Natural killer cell (primary cell): ENCODE measurements around the gene ATP1A3. TPM values are rescaled to one million over a fixed set of nuclear protein-coding genes. Genes with fewer than 3 reads are reported as not detected.

Experiments
- ATAC-seq, 3 donors: fragments of 150-1000 bp in 2 of 3; fragments of 200-7000 bp in 1 of 3; cut with Tn5 transposase; 1 replicate in 1 of 3; 2 replicates in 2 of 3; pipeline ENCODE4 v1.10.0; 2021; ENCODE audit warnings: mild to moderate bottlenecking in 2 of 3, moderate library complexity in 2 of 3
- DNase-seq, 2 donors: peaks; one replicate each; pipeline versions ENCODE4 v3.0.0 to v3.0.0-alpha.2; 2013 to 2021; ENCODE audit warnings: mixed read lengths in 1 of 2
- H3K27ac ChIP-seq: one replicate; pipeline ENCODE4 v1.5.1; 2013; ENCODE audit warnings: mild to moderate bottlenecking, low read length
- H3K27me3 ChIP-seq: one replicate; pipeline ENCODE4 v1.6.1; 2013; ENCODE audit warnings: low read length; ENCODE audit not compliant: control insufficient read depth, insufficient read depth
- H3K36me3 ChIP-seq: one replicate; pipeline ENCODE4 v1.6.1; 2013; ENCODE audit warnings: low read length; ENCODE audit not compliant: control insufficient read depth, insufficient read depth
- H3K4me1 ChIP-seq: one replicate; pipeline ENCODE4 v1.6.1; 2013; ENCODE audit warnings: low read length; ENCODE audit not compliant: control insufficient read depth, insufficient read depth
- H3K4me3 ChIP-seq: one replicate; pipeline ENCODE4 v1.5.1; 2013; ENCODE audit warnings: low read length
- H3K9me3 ChIP-seq: one replicate; pipeline ENCODE4 v1.6.1; 2013; ENCODE audit warnings: low read length; ENCODE audit not compliant: control insufficient read depth, insufficient read depth
- H3K27ac Mint-ChIP-seq, 2 donors: one replicate each; pipeline ENCODE4 v1.8.0; 2022; ENCODE audit warnings: mild to moderate bottlenecking in 2 of 2, mixed read lengths in 2 of 2, moderate library complexity in 1 of 2
- H3K27me3 Mint-ChIP-seq, 2 donors: one replicate each; pipeline ENCODE4 v1.8.0; 2022; ENCODE audit warnings: low read depth in 2 of 2, mixed read lengths in 2 of 2
- H3K36me3 Mint-ChIP-seq: one replicate; pipeline ENCODE4 v1.8.0; 2022; ENCODE audit warnings: mixed read lengths
- H3K4me1 Mint-ChIP-seq, 2 donors: one replicate each; pipeline ENCODE4 v1.8.0; 2022; ENCODE audit warnings: mixed read lengths in 2 of 2
- H3K4me3 Mint-ChIP-seq: one replicate; pipeline ENCODE4 v1.8.0; 2022; ENCODE audit warnings: mild to moderate bottlenecking, moderate library complexity, mixed read lengths
- H3K9me3 Mint-ChIP-seq, 2 donors: one replicate each; pipeline ENCODE4 v1.8.0; 2022; ENCODE audit warnings: mixed read lengths in 2 of 2
- WGBS: methylation state at CpG from one replicate; pipeline ENCODE4 v1.1.7; 2013; ENCODE audit warnings: missing lambda C conversion rate; ENCODE audit not compliant: insufficient coverage; 5-methylcytosine and 5-hydroxymethylcytosine counted together
- intact Hi-C: fragments of 100-400 bp; cut with micrococcal nuclease; formaldehyde crosslinking; loops from one replicate; pipeline ENCODE4 v1.14.2; 2022
- total RNA-seq, 4 donors: library from RNA; stranded (reverse); fragments of 120-200 nt in 1 of 4; gene quantifications; one replicate each; pipeline versions ENCODE4 v1.2.3 to v1.2.4, GENCODE V29; 2013 to 2022
- TF ChIP-seq, protein P1 (sequence below): fragments of 200-600 bp; IDR thresholded peaks from one replicate; pipeline ENCODE4 v1.8.0; 2022; ENCODE audit warnings: antibody characterized with exemption

The ATP1A3 gene
- total RNA-seq, 3 donors from 2014 or later (not counting 1 experiment from before 2014, with no cell fraction given) = 13.5 to 18.2 (median 14.0) TPM

- Histone ChIP-seq H3K27ac (no peak overlapping the region), H3K4me3 (no peak overlapping the region), H3K9me3 (no peaks in the 10 kb centered on the region), H3K36me3 (no peaks in the 10 kb centered on the region), H3K27me3 (peaks cover 16% of the 10 kb centered on the region), H3K4me1 (peaks cover 54% of the 10 kb centered on the region)
- no peak for ATAC-seq
- peaks cover 35 to 65% of the 10 kb centered on the region in 2 donors for H3K4me1 Mint-ChIP-seq
- peaks cover 23 to 34% of the 10 kb centered on the region in 2 donors for H3K27me3 Mint-ChIP-seq
- H3K4me3 Mint-ChIP-seq = peak overlapping the region; percentile 3
- no peaks in the 10 kb centered on the region for H3K9me3 Mint-ChIP-seq
- no peak for DNase-seq
- WGBS = 76% methylated on average over 19 of the region's 22 CpGs
- TF ChIP-seq, protein P1, sequence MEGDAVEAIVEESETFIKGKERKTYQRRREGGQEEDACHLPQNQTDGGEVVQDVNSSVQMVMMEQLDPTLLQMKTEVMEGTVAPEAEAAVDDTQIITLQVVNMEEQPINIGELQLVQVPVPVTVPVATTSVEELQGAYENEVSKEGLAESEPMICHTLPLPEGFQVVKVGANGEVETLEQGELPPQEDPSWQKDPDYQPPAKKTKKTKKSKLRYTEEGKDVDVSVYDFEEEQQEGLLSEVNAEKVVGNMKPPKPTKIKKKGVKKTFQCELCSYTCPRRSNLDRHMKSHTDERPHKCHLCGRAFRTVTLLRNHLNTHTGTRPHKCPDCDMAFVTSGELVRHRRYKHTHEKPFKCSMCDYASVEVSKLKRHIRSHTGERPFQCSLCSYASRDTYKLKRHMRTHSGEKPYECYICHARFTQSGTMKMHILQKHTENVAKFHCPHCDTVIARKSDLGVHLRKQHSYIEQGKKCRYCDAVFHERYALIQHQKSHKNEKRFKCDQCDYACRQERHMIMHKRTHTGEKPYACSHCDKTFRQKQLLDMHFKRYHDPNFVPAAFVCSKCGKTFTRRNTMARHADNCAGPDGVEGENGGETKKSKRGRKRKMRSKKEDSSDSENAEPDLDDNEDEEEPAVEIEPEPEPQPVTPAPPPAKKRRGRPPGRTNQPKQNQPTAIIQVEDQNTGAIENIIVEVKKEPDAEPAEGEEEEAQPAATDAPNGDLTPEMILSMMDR = no peak
- peak overlapping the region in 1 of 2 donors; percentile 92 for H3K27ac Mint-ChIP-seq
- intact Hi-C loops = no loop called here
- no peaks in the 10 kb centered on the region for H3K36me3 Mint-ChIP-seq
These were observed 56.2 kb downstream of the ATP1A3 start for GRCh38 chr19:41937525-41938468.

DNA sequence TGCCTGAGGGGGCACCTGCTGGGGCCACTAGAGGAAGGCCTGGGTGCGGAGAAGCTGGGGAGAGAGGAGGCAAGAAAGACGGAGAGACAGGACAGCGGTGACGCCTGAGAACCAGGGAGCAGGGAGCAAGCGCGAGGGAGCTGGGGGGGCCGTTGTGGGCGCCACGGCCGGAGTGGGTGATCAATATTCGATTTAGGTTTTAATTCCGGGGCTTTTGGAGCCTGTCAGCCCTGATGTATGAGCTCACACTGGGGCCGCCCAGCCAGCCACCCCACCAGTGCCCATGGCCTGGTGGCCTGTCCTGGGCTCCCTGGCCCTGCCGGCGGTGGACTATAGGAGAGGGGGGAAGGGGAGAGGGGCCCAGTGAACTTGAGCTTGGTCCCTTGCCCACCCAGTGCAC lies 57.1 kb downstream of the ATP1A3 start:
- H3K27ac ChIP-seq = no peak overlapping the region
- H3K4me3 ChIP-seq = no peak overlapping the region
- ATAC-seq (no peak), DNase-seq (no peak)
- Mint-ChIP-seq H3K36me3 (no peaks in the 10 kb centered on the region), H3K9me3 (no peaks in the 10 kb centered on the region), H3K4me3 (no peak overlapping the region), H3K27ac (peak overlapping the region; percentile 42 to 92), H3K4me1 (peaks cover 35 to 67% of the 10 kb centered on the region in 2 donors), H3K27me3 (peaks cover 20 to 34% of the 10 kb centered on the region in 2 donors)
- H3K9me3 ChIP-seq = no peaks in the 10 kb centered on the region
- TF ChIP-seq, protein P1 = no peak
- 92% methylated on average over 15 of the region's 15 CpGs for WGBS
- peaks cover 16% of the 10 kb centered on the region for H3K27me3 ChIP-seq
- peaks cover 54% of the 10 kb centered on the region for H3K4me1 ChIP-seq
- no peaks in the 10 kb centered on the region for H3K36me3 ChIP-seq
- intact Hi-C loops = loop anchor here (1.0 kb wide), 1 partner anchor 8 kb away; no protein-coding TSS in a partner anchor

GRCh38 chr19:41936416-41936850 lies 57.6 kb downstream of the ATP1A3 start:
- no peaks in the 10 kb centered on the region for H3K9me3 ChIP-seq
- peaks cover 16% of the 10 kb centered on the region for H3K27me3 ChIP-seq
- H3K36me3 ChIP-seq = no peaks in the 10 kb centered on the region
- peak in 1 of 2 donors; percentile 83 for DNase-seq
- ATAC-seq = peak; percentile 61 to 79 (median 76)
- no peak overlapping the region for H3K4me3 Mint-ChIP-seq
- peaks cover 31 to 63% of the 10 kb centered on the region in 2 donors for H3K4me1 Mint-ChIP-seq
- no peaks in the 10 kb centered on the region for H3K36me3 Mint-ChIP-seq
- 56% methylated on average over 8 of the region's 8 CpGs for WGBS
- H3K4me1 ChIP-seq = peaks cover 53% of the 10 kb centered on the region
- peak overlapping the region; percentile 42 to 92 for H3K27ac Mint-ChIP-seq
- no peaks in the 10 kb centered on the region for H3K9me3 Mint-ChIP-seq
- no peak overlapping the region for H3K27ac ChIP-seq
- TF ChIP-seq, protein P1 = no peak
- H3K27me3 Mint-ChIP-seq = peaks cover 16 to 30% of the 10 kb centered on the region in 2 donors
- intact Hi-C loops = loop anchor here (1.0 kb wide), 1 partner anchor 9 kb away; no protein-coding TSS in a partner anchor
- H3K4me3 ChIP-seq = no peak overlapping the region
